Right cardiac atrium (tissue), 5 donors: ENCODE data around the gene CAMSAP3. TPM values are rescaled to one million over a fixed set of nuclear protein-coding genes. Genes with fewer than 3 reads are reported as not detected.

Experiments used
- ATAC-seq, 2 donors: fragments of 200-7000 bp; cut with Tn5 transposase; one replicate each; pipeline versions ENCODE4 v1.8.0 to v1.9.1; 2020; ENCODE audit warnings: moderate library complexity in 2 of 2, mild to moderate bottlenecking in 1 of 2
- DNase-seq, 3 donors: peaks; one replicate each; pipeline ENCODE4 v3.0.0-alpha.2; 2020
- H3K27ac ChIP-seq: one replicate; pipeline ENCODE4 v1.5.1; 2013; ENCODE audit warnings: mild to moderate bottlenecking, low read length, control low read depth, moderate library complexity
- H3K27me3 ChIP-seq: one replicate; pipeline ENCODE4 v1.6.1; 2013; ENCODE audit not compliant: control insufficient read depth, insufficient read depth
- H3K4me1 ChIP-seq: one replicate; pipeline ENCODE4 v1.6.1; 2013; ENCODE audit warnings: low read length; ENCODE audit not compliant: control insufficient read depth, insufficient read depth
- H3K4me3 ChIP-seq: one replicate; pipeline ENCODE4 v1.5.1; 2013; ENCODE audit warnings: low read length, control low read depth
- H3K9me3 ChIP-seq: one replicate; pipeline ENCODE4 v1.6.1; 2013; ENCODE audit warnings: low read length; ENCODE audit not compliant: control insufficient read depth
- WGBS: extraction: QIAGEN DNeasy Blood & Tissue Kit; methylation state at CpG from one replicate; pipeline ENCODE4 v1.1.7; 2013; 5-methylcytosine and 5-hydroxymethylcytosine counted together
- intact Hi-C, 4 donors: fragments of 100-400 bp; cut with DNase I; formaldehyde crosslinking; loops; one replicate each; pipeline versions ENCODE4 v1.11.0 to v1.14.0; 2022 to 2023
- long read RNA-seq, 4 donors: library from polyadenylated mRNA; unstranded; transcript quantifications; one replicate each; pipeline ENCODE4 v2.0.0, GENCODE V29; 2020 to 2021
- polyA plus RNA-seq: library from polyadenylated mRNA; stranded (reverse); fragments of 200-250 nt; gene quantifications from one replicate; pipeline ENCODE4 v1.2.3, GENCODE V29; 2013
- total RNA-seq, 4 donors: library from RNA; stranded (reverse); fragmentation: NEBNext Ultra II Directional; extraction: Animal tissue kit (Norgen Biotek cat#: 25700); gene quantifications; one replicate each; pipeline ENCODE4 v1.2.1, GENCODE V29; 2021
- donor health status: healthy with polysubstance abuse.
- donor health status: DM: no; HTN: yes; CAD: no.
- donor health status: DM: no; HTN: no; CAD: no.
- donor health status: DM: no; HTN: yes; CAD: no; lungs with severe emphysema.
- donor health status: DM: yes; HTN: yes; CAD: no.

The CAMSAP3 gene, protein sequence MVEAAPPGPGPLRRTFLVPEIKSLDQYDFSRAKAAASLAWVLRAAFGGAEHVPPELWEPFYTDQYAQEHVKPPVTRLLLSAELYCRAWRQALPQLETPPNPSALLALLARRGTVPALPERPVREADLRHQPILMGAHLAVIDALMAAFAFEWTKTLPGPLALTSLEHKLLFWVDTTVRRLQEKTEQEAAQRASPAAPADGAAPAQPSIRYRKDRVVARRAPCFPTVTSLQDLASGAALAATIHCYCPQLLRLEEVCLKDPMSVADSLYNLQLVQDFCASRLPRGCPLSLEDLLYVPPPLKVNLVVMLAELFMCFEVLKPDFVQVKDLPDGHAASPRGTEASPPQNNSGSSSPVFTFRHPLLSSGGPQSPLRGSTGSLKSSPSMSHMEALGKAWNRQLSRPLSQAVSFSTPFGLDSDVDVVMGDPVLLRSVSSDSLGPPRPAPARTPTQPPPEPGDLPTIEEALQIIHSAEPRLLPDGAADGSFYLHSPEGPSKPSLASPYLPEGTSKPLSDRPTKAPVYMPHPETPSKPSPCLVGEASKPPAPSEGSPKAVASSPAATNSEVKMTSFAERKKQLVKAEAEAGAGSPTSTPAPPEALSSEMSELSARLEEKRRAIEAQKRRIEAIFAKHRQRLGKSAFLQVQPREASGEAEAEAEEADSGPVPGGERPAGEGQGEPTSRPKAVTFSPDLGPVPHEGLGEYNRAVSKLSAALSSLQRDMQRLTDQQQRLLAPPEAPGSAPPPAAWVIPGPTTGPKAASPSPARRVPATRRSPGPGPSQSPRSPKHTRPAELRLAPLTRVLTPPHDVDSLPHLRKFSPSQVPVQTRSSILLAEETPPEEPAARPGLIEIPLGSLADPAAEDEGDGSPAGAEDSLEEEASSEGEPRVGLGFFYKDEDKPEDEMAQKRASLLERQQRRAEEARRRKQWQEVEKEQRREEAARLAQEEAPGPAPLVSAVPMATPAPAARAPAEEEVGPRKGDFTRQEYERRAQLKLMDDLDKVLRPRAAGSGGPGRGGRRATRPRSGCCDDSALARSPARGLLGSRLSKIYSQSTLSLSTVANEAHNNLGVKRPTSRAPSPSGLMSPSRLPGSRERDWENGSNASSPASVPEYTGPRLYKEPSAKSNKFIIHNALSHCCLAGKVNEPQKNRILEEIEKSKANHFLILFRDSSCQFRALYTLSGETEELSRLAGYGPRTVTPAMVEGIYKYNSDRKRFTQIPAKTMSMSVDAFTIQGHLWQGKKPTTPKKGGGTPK
- under 1 TPM; 0.20 to 0.71 (median 0.38) TPM for total RNA-seq
- 0.29 TPM for polyA plus RNA-seq
- long read RNA-seq, donor 1 = 0 reads
- long read RNA-seq, donor 2, partial matches to known transcripts = 0 of 2 reads
- long read RNA-seq, donor 2, other reads (novel, unspliced or antisense) = 2 of 2 reads
- long read RNA-seq, donor 3 = 0 reads
- long read RNA-seq, donor 4, partial matches to known transcripts = 1 of 1 reads
- long read RNA-seq, donor 4, other reads (novel, unspliced or antisense) = 0 of 1 reads

DNA sequence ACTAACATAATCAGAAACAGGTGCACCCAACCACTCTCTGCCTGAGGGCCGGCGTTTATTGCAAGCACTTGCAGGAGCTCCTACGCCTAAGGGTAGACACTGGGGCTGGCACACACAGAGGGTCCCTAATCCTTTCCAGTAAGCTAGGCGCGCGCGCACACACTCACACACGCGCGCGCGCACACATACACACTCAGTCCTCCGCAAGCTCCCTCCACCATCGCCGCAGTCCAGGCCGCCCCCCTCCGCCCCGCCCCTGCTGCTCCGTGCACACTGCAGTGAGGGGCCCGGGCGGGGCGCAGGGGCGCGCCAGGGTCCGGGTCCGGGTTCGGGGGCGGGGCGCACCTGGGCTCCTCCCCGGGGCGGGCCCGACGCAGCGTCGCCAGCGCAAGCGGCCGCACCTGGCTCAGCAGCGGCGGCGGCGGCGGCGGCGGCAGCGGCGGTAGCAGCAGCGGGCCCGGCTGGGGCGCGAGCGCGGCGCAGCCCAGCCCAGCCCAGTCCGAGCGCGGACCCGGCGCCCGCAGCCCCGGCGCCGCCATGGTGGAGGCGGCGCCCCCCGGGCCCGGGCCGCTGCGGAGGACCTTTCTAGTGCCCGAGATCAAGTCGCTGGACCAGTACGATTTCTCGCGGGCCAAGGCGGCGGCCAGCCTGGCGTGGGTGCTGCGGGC is at the start of gene CAMSAP3:
Gene CAMSAP3 (plus strand): TSS at position 398 of the 668 bp plus-strand sequence. CDS start 140 bp downstream, at position 538.
- Histone ChIP-seq H3K27me3 (no peaks in the 10 kb centered on the region), H3K9me3 (no peaks in the 10 kb centered on the region), H3K4me1 (no peaks in the 10 kb centered on the region), H3K4me3 (peak within 1 kb of the TSS; percentile 57), H3K27ac (no peak within 1 kb of the TSS)
- WGBS = under 1% methylated on average over 78 of the region's 78 CpGs
- DNase-seq = no peak
- ATAC-seq = peak; percentile 42 to 47
- intact Hi-C loops = no loop called here

DNA sequence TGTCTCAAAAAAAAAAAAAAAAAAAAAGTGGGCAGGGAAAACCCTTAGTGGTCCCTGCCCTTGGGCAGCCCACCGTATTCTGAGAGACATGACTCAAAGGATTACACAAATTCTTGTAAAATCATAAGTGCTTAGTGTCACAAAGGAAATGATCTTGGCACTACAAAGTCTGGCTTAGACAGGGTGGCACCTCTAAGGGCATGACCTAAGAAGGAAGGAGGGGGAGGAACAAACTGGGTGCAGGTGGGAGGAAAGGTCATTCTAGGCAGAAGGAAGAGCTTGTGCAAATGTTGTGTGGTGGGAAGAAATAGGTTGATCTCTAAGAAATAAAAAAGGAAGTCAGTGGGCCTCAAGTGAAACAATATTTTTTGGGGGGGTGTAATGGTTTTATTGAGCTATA is 49.8 kb upstream of the CAMSAP3 start:
- no peaks in the 10 kb centered on the region for H3K27me3 ChIP-seq
- intact Hi-C loops = no loop called here
- ATAC-seq = no peak
- H3K4me1 ChIP-seq = no peaks in the 10 kb centered on the region
- no peaks in the 10 kb centered on the region for H3K9me3 ChIP-seq
- WGBS = 73% methylated on average over 1 of the region's 1 CpG
- H3K4me3 ChIP-seq = no peak overlapping the region
- H3K27ac ChIP-seq = no peak overlapping the region
- no peak for DNase-seq

DNA sequence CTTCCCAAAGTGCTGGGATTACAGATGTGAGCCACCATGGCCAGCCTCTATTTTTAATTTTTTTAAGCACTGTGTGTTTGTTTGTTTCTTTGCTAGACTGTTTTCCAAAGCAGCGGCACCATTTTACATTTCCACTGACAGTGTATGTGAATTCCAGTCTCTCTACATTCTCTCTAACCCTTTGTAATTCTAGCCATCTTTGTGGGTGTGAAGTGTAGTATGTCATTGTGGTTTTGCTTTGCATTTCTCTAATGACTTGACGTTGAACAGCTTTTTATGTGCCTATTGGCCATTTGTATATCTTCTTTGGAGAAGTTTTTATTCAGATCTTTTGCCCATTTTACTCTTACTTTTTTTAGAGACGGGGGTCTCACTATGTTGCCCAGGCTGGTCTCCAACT is 48.5 kb upstream of the CAMSAP3 start:
- Histone ChIP-seq H3K27me3 (no peaks in the 10 kb centered on the region), H3K4me1 (no peaks in the 10 kb centered on the region), H3K4me3 (no peak overlapping the region), H3K9me3 (no peaks in the 10 kb centered on the region), H3K27ac (no peak overlapping the region)
- intact Hi-C loops = no loop called here
- DNase-seq (no peak), ATAC-seq (no peak)
- WGBS = 91% methylated on average over 3 of the region's 3 CpGs

DNA sequence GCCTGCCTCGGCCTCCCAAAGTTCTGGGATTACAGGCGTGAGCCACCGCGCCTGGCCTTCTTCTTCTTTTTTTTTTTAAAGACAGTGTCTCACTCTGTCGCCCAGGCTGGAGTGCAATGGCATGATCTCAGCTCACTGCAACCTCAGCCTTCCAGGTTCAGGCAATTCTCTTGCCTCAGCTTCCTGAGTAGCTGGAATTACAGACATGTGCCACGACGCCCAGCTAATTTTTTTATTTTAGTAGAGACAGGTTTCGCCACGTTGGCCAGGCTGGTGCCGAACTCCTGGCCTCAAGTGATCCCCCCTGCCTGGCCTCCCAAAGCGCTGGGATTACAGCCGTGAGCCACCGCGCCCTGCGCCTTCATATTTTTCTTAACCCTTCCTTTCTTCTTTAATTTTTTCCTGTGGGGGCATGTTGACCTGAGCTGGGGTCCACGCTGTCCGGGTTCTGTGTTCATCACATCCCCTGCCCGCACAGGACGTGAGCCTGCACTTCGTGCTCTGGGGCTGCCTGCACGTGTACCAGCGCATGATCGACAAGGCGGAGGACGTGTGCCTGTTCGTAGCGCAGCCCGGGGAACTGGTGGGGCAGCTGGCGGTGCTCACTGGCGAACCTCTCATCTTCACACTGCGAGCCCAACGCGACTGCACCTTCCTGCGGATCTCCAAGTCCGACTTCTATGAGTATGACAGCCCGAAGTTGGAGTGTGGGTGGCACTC is 46.1 kb upstream of the CAMSAP3 start:
- H3K27me3 ChIP-seq = no peaks in the 10 kb centered on the region
- no peaks in the 10 kb centered on the region for H3K4me1 ChIP-seq
- no peak for DNase-seq
- ATAC-seq = no peak
- no peak overlapping the region for H3K4me3 ChIP-seq
- no peaks in the 10 kb centered on the region for H3K9me3 ChIP-seq
- intact Hi-C loops = no loop called here
- 87% methylated on average over 36 of the region's 36 CpGs for WGBS
- H3K27ac ChIP-seq = no peak overlapping the region

DNA sequence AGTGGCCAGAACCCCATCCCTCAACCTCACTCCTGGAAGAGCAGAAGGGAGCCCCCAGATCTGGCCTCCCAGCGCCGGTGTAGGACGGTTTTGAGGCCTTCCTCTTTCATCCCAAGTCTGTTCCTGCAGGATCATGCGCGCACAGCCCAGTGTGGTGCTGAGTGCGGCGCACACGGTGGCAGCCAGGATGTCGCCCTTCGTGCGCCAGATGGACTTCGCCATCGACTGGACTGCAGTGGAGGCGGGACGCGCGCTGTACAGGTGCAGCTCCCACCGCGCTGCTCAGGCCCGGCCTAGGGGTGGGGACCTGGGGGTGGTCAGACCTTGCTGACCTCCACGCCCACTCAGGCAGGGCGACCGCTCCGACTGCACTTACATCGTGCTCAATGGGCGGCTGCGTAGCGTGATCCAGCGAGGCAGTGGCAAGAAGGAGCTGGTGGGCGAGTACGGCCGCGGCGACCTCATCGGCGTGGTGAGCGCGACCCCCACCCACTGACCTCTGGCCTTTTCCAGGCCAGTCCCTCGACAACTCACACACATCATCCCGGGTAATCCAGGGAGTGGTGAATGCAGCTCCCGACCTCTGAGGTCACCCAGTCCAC is 45.4 kb upstream of the CAMSAP3 start:
- Histone ChIP-seq H3K27me3 (no peaks in the 10 kb centered on the region), H3K27ac (no peak overlapping the region), H3K9me3 (no peaks in the 10 kb centered on the region), H3K4me1 (no peaks in the 10 kb centered on the region), H3K4me3 (no peak overlapping the region)
- peak in 1 of 3 donors; percentile 72 for DNase-seq
- peak in 1 of 2 donors; percentile 20 for ATAC-seq
- intact Hi-C loops = no loop called here
- WGBS = 95% methylated on average over 41 of the region's 41 CpGs

DNA sequence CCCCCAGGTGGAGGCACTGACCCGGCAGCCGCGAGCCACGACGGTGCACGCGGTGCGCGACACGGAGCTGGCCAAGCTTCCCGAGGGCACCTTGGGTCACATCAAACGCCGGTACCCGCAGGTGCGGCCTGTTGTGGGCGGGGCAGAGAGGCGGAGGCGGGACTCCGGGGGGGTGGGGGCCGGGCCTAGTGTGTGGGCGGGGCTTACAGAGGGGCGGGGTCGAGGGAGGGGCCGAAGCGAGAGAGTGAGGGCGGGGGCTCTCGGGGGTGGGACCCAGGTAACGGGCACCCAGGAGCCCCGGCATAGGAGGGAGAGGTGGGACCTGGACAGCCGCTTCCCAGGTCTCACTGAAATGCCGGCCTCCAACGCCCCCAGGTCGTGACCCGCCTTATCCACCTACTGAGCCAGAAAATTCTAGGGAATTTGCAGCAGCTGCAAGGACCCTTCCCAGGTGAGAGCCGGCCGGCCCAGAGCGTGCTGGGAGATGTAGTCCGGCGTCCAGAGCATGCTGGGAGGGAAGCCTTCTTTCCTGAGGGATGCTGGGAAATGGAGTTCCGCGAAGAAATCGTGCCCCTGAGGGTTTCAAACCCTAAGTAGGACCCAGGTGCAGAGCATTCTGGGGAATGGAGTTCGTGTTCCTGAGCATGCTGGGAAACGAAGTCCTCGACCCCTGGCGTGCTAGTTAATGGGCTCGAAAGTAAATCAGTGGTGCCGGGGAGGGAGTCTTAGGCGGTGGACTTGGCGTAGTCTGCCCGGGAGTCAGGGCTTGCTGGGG is 44.5 kb upstream of the CAMSAP3 start:
- DNase-seq (peak; percentile 69 to 88 (median 83)), ATAC-seq (peak; percentile 90 to 93)
- Histone ChIP-seq H3K9me3 (no peaks in the 10 kb centered on the region), H3K27me3 (no peaks in the 10 kb centered on the region), H3K4me1 (no peaks in the 10 kb centered on the region), H3K27ac (no peak overlapping the region), H3K4me3 (peak overlapping the region; percentile 29)
- WGBS = 27% methylated on average over 51 of the region's 51 CpGs
- intact Hi-C loops = no loop called here

DNA sequence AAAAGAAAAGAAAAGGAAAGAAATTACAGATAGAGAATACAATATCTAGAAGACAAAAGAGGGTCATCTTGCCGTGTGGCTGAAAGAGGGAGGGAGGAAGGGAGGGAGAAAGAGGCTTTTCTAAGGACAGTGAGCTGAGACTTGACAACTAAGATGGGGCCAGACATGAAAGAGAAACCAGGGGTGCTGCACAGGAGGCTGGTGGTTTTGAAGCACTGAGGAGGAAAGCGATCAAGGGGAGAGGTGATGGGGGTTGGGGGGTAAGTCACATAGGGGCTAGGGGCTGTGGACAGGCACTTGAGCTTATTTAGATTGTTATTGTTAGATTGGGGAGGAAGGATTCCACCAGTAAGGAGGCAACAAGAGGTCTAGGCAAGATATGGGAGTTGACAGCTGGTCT is 42.9 kb upstream of the CAMSAP3 start:
- Histone ChIP-seq H3K27me3 (no peaks in the 10 kb centered on the region), H3K4me1 (no peaks in the 10 kb centered on the region), H3K9me3 (no peaks in the 10 kb centered on the region), H3K4me3 (no peak overlapping the region), H3K27ac (no peak overlapping the region)
- WGBS = 93% methylated on average over 2 of the region's 2 CpGs
- intact Hi-C loops = no loop called here
- DNase-seq (no peak), ATAC-seq (no peak)

DNA sequence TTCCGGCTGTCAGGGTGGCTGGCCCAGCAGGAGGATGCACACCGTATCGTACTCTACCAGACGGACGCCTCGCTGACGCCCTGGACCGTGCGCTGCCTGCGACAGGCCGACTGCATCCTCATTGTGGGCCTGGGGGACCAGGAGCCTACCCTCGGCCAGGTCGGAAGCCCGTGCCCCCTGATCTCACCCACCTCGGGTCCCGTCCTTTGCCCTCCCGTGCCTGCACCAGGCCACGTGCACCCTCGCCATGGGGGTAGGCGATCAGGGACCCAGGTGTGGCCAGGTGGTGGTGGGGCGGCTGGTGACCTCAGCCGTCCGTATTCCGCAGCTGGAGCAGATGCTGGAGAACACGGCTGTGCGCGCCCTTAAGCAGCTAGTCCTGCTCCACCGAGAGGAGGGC is 41.1 kb upstream of the CAMSAP3 start:
- Histone ChIP-seq H3K4me1 (no peaks in the 10 kb centered on the region), H3K27me3 (no peaks in the 10 kb centered on the region), H3K27ac (no peak overlapping the region), H3K9me3 (no peaks in the 10 kb centered on the region), H3K4me3 (no peak overlapping the region)
- WGBS = 91% methylated on average over 28 of the region's 28 CpGs
- DNase-seq (no peak), ATAC-seq (no peak)
- intact Hi-C loops = no loop called here
